Transverse colon (tissue), 4 donors: ENCODE results near the gene UBA52. TPM values are rescaled to one million over a fixed set of nuclear protein-coding genes. Genes with fewer than 3 reads are reported as not detected.

Experiments used
- DNase-seq: peaks from one replicate; pipeline ENCODE4 v3.0.0-alpha.2; 2019
- H3K27ac ChIP-seq, 4 donors: fragments of 200-600 bp; sonication (generic); 2 replicates each; pipeline ENCODE4 v1.5.1; 2016 to 2018; ENCODE audit warnings: inconsistent platforms in 4 of 4
- H3K27me3 ChIP-seq: fragments of 200-600 bp; sonication (generic); 2 replicates; pipeline ENCODE4 v1.5.1; 2017; ENCODE audit warnings: inconsistent platforms
- H3K36me3 ChIP-seq, 4 donors: fragments of 200-600 bp; sonication (generic); 2 replicates each; pipeline ENCODE4 v1.5.1; 2017 to 2019; ENCODE audit warnings: inconsistent platforms in 4 of 4
- H3K4me1 ChIP-seq, 4 donors: fragments of 200-600 bp; sonication (generic); 2 replicates each; pipeline ENCODE4 v1.5.1; 2017 to 2020; ENCODE audit warnings: inconsistent platforms in 4 of 4
- H3K4me3 ChIP-seq, 4 donors: fragments of 200-600 bp; sonication (generic); 1 replicate in 1 of 4; 2 replicates in 3 of 4; pipeline versions ENCODE4 v1.5.1 to v1.6.1; 2017 to 2019; ENCODE audit warnings: inconsistent platforms in 4 of 4
- H3K9me3 ChIP-seq, 2 donors: fragments of 200-600 bp; sonication (generic); 2 replicates each; pipeline ENCODE4 v1.5.1; 2017 to 2019; ENCODE audit warnings: inconsistent platforms in 2 of 2
- CTCF ChIP-seq, 5 experiments: fragments of 200-600 bp in 3 of 5; fragments of 450-650 bp in 2 of 5; sonication (generic) in 3 of 5; IDR thresholded peaks; 1 replicate in 2 of 5; 2 replicates in 3 of 5; pipeline ENCODE4 v1.5.1; 2016 to 2017; ENCODE audit warnings: antibody characterized with exemption in 5 of 5, inconsistent platforms in 3 of 5, mild to moderate bottlenecking in 2 of 5, moderate library complexity in 1 of 5
- EP300 ChIP-seq: sonication (generic); formaldehyde crosslinking; IDR thresholded peaks from one replicate; pipeline ENCODE4 v1.6.1; 2017; ENCODE audit warnings: antibody characterized with exemption, low read depth
- POLR2A ChIP-seq: fragments of 450-650 bp; IDR thresholded peaks from one replicate; pipeline ENCODE4 v1.6.1; 2016; ENCODE audit warnings: antibody characterized with exemption, mild to moderate bottlenecking, moderate library complexity
- POLR2AphosphoS5 ChIP-seq, 3 donors: sonication (generic); formaldehyde crosslinking; IDR thresholded peaks; one replicate each; pipeline ENCODE4 v1.6.1; 2016; ENCODE audit warnings: antibody characterized with exemption in 3 of 3
- WGBS, 2 donors: methylation state at CpG; one replicate each; pipeline ENCODE4 v1.1.5; 2018; ENCODE audit warnings: low coverage in 1 of 2; 5-methylcytosine and 5-hydroxymethylcytosine counted together
- in situ Hi-C, 4 donors: fragments of 200-750 bp; cut with MboI; loops; one replicate each; pipeline versions ENCODE4 v1.15.0 to v1.15.1; 2017; ENCODE audit warnings: low sequenced_read_pairs in 3 of 4, low pct_ligation_motif_present in 1 of 4, low pct_unique_long_range_greater_than_20kb in 1 of 4
- intact Hi-C: fragments of 100-400 bp; cut with DNase I; formaldehyde crosslinking; loops from one replicate; pipeline ENCODE4 v1.15.1; 2023; ENCODE audit warnings: low total_unique reads
- total RNA-seq, 4 donors: library from RNA; depleted of rRNA; stranded (reverse); fragments of >200 nt; gene quantifications; one replicate each; pipeline ENCODE4 v1.1.0, GENCODE V29; 2016

Gene UBA52
- total RNA-seq, 4 donors from 2014 or later, result 421 to 735 (median 566) TPM

- WGBS, 2 donors, result 92 to 100% methylated on average over 3 to 12 of the region's 12 CpGs
- Histone ChIP-seq H3K4me1 (peaks cover 5 to 23% (median 12%) of the 10 kb centered on the region in 4 donors), H3K36me3 (peaks cover 0 to 4% (median 0%) of the 10 kb centered on the region in 4 donors), H3K9me3 (no peaks in the 10 kb centered on the region), H3K27me3 (no peaks in the 10 kb centered on the region), H3K4me3 (no peak overlapping the region), H3K27ac (peak overlapping the region in 3 of 4 donors; percentile 86 to 96 (median 94))
- intact Hi-C loops (no loop called here), in situ Hi-C loops (loop anchor here in 3 of 4 donors (25.0 kb wide), 2 partner anchors 125 to 250 kb away; partner anchors contain the start of gene UPF1 (in 2 of the 3))
- TF ChIP-seq EP300, result no peak
- no peak for TF ChIP-seq POLR2A
- no peak for TF ChIP-seq POLR2AphosphoS5 (IDR thresholded peaks at IDR 0.05)
- TF ChIP-seq CTCF (IDR thresholded peaks at IDR 0.05), result no peak
- DNase-seq, result no peak
Measured at GRCh38 chr19:18587561-18587960, 15.9 kb downstream of the UBA52 start.

- in situ Hi-C loops (loop anchor here in 3 of 4 donors (25.0 kb wide), 2 partner anchors 126 to 249 kb away; partner anchors contain the start of gene UPF1 (in 2 of the 3)), intact Hi-C loops (no loop called here)
- peak overlapping the region in 3 of 4 donors; percentile 75 to 86 (median 84) for H3K4me3 ChIP-seq
- H3K36me3 ChIP-seq, result peaks cover 0 to 4% (median 0%) of the 10 kb centered on the region in 4 donors
- TF ChIP-seq POLR2AphosphoS5 (IDR thresholded peaks at IDR 0.05) (no peak), POLR2A (no peak), CTCF (IDR thresholded peaks at IDR 0.05) (no peak), EP300 (no peak)
- peaks cover 5 to 23% (median 12%) of the 10 kb centered on the region in 4 donors for H3K4me1 ChIP-seq
- H3K27me3 ChIP-seq, result no peaks in the 10 kb centered on the region
- H3K27ac ChIP-seq, result peak overlapping the region; percentile 86 to 98 (median 95)
- no peak for DNase-seq
- no peaks in the 10 kb centered on the region for H3K9me3 ChIP-seq
- 27 to 51% methylated on average over 3 to 16 of the region's 16 CpGs for WGBS, 2 donors
Measured at GRCh38 chr19:18587962-18588610, 16.4 kb downstream of the UBA52 start.

GRCh38 chr19:18588611-18589379, 17.1 kb downstream of the UBA52 start, which contains the start of gene REX1BD:
REX1BD (plus strand) TSS chr19:18588798; CDS start chr19:18588802, 4 bp downstream.
- no peaks in the 10 kb centered on the region for H3K27me3 ChIP-seq
- intact Hi-C loops (no loop called here), in situ Hi-C loops (loop anchor here in 3 of 4 donors (25.0 kb wide), 2 partner anchors 126 to 249 kb away; partner anchors contain the start of gene UPF1 (in 2 of the 3))
- no peaks in the 10 kb centered on the region for H3K9me3 ChIP-seq
- H3K4me3 ChIP-seq, result peak within 1 kb of the TSS; percentile 49 to 86 (median 80)
- peaks cover 0 to 4% (median 0%) of the 10 kb centered on the region in 4 donors for H3K36me3 ChIP-seq
- 1% methylated on average over 26 of the region's 72 CpGs; no CpG with 5 or more reads in 1 of the 2 donors for WGBS, 2 donors
- peak within 1 kb of the TSS; percentile 86 to 98 (median 95) for H3K27ac ChIP-seq
- TF ChIP-seq CTCF (IDR thresholded peaks at IDR 0.05), result peak; percentile 85 to 89 (median 89)
- TF ChIP-seq EP300, result no peak
- peak; percentile 47 for TF ChIP-seq POLR2A
- TF ChIP-seq POLR2AphosphoS5 (IDR thresholded peaks at IDR 0.05), result peak; percentile 26 to 73 (median 63)
- H3K4me1 ChIP-seq, result peaks cover 5 to 24% (median 14%) of the 10 kb centered on the region in 4 donors
- peak; percentile 84 for DNase-seq
